ENCODE data around the gene HEY2.
A peak's percentile ranks its signal among the peaks of the same experiment; 100 is the strongest.

The HEY2 gene

GRCh38 chr6:125745281-125746018 is 4.0 kb upstream of the HEY2 start:
- DNase-seq: no peak

- DNase-seq: no peak
Observed at GRCh38 chr6:125746019-125746414, 3.4 kb upstream of the HEY2 start.

- DNase-seq: peak; percentile 32
Observed at GRCh38 chr6:125746731-125747588, 2.5 kb upstream of the HEY2 start.

- no peak for DNase-seq
Observed at GRCh38 chr6:125747589-125748405, 1.6 kb upstream of the HEY2 start.

GRCh38 chr6:125748406-125749172 is 843 bp upstream of the HEY2 start:
- DNase-seq: no peak

GRCh38 chr6:125749865-125750691 is 646 bp downstream of the HEY2 start:
- DNase-seq: no peak

- no peak for DNase-seq
Observed at GRCh38 chr6:125750692-125751333, 1.4 kb downstream of the HEY2 start.

GRCh38 chr6:125751334-125751916 is 2.0 kb downstream of the HEY2 start:
- no peak for DNase-seq

- DNase-seq: no peak
Observed at GRCh38 chr6:125752773-125753172, 3.3 kb downstream of the HEY2 start.

GRCh38 chr6:125753218-125753936 is 3.9 kb downstream of the HEY2 start:
- peak; percentile 21 for DNase-seq

- DNase-seq: no peak
Observed at GRCh38 chr6:125753937-125754259, 4.5 kb downstream of the HEY2 start.

- no peak for DNase-seq
Observed at GRCh38 chr6:125754566-125754965, 5.1 kb downstream of the HEY2 start.

GRCh38 chr6:125759184-125759902 is 9.9 kb downstream of the HEY2 start:
- DNase-seq: no peak

GRCh38 chr6:125759959-125760457 is 10.6 kb downstream of the HEY2 start:
- no peak for DNase-seq

GRCh38 chr6:125764121-125764671 is 14.8 kb downstream of the HEY2 start:
- no peak for DNase-seq

GRCh38 chr6:125765944-125766343 is 16.5 kb downstream of the HEY2 start:
- DNase-seq: no peak

GRCh38 chr6:125766641-125767040 is 17.2 kb downstream of the HEY2 start:
- DNase-seq: no peak

GRCh38 chr6:125769147-125769783 is 19.8 kb downstream of the HEY2 start:
- no peak for DNase-seq

Measured in fibroblast of skin of right quadriceps (primary cell).